PFSK-1 (cell line): Measurements from ENCODE around the gene CYTIP.

Experiments used
- FOXP2 ChIP-seq: optimal IDR thresholded peaks from 2 replicates; pipeline ENCODE3; 2011; ENCODE audit warnings: borderline replicate concordance, control low read depth, inconsistent platforms; ENCODE audit not compliant: insufficient read depth; ENCODE audit errors: extremely low read length, extremely low read depth
- POLR2AphosphoS5 ChIP-seq: IDR thresholded peaks from 2 replicates; pipeline ENCODE4 v1.6.1; 2012; ENCODE audit warnings: low read depth, mild to moderate bottlenecking, control low read depth, low read length, moderate library complexity
- REST ChIP-seq, 2 experiments: IDR thresholded peaks; 2 replicates each; pipeline versions ENCODE4 v1.6.1 to v1.8.0; 2011 to 2012; ENCODE audit warnings: low read depth in 2 of 2, low read length in 2 of 2, control low read depth in 1 of 2, inconsistent platforms in 1 of 2, mild to moderate bottlenecking in 1 of 2, moderate library complexity in 1 of 2; ENCODE audit not compliant: insufficient read depth in 1 of 2
- TAF1 ChIP-seq: IDR thresholded peaks from 2 replicates; pipeline ENCODE4 v1.6.1; 2012; ENCODE audit warnings: low read length, control low read depth, borderline replicate concordance; ENCODE audit not compliant: insufficient read depth

DNA sequence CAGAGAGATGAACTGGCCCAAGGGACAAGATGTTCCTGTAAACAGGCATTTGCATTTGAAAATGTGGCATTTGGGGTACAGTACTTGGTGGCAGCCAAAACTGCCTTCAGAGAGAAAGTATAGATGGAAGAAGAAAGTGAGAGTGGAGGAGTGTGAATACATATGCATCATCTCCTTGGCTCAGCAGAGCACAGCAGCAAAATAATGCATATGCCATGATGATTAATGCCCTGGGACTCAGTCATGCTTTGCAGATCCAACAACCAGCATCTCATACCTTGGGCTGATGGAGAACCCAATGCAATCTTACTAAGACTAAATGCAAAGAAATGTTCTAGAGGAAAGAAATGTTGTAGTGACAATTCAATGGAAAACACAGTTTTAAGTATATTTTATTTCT lies 29.7 kb upstream of the CYTIP start:
- TF ChIP-seq REST (IDR thresholded peaks at IDR 0.05; ENCODE audit: insufficient read depth in 1 of 2, low read depth in 2 of 2, low read length in 2 of 2) (no peak), TAF1 (no peak), POLR2AphosphoS5 (no peak), FOXP2 (no peak)
